Ascending aorta (tissue), 2 donors: ENCODE results near the gene PHF5A. TPM values are rescaled to one million over a fixed set of nuclear protein-coding genes. Genes with fewer than 3 reads are reported as not detected.
"Not testable (repeated sequence)": the region's sequence is repeated elsewhere in the genome, so short reads cannot be mapped to it uniquely, and the experiment has no call there.

Source experiments
- DNase-seq, 2 donors: peaks; one replicate each; pipeline ENCODE4 v3.0.0-alpha.2; 2019; ENCODE audit warnings: low spot score in 2 of 2
- H3K27ac ChIP-seq, 2 donors: fragments of 200-600 bp; sonication (generic); one replicate each; pipeline ENCODE4 v1.5.1; 2016 to 2017; ENCODE audit warnings: mild to moderate bottlenecking in 1 of 2
- H3K27me3 ChIP-seq: fragments of 200-600 bp; sonication (generic); one replicate; pipeline ENCODE4 v1.5.1; 2017
- H3K36me3 ChIP-seq, 2 donors: fragments of 200-600 bp; sonication (generic); one replicate each; pipeline ENCODE4 v1.5.1; 2016
- H3K4me1 ChIP-seq, 2 donors: fragments of 200-600 bp; sonication (generic); one replicate each; pipeline ENCODE4 v1.5.1; 2016 to 2017; ENCODE audit warnings: mild to moderate bottlenecking in 1 of 2
- H3K4me3 ChIP-seq, 2 donors: fragments of 200-600 bp; sonication (generic); one replicate each; pipeline ENCODE4 v1.5.1; 2016 to 2017; ENCODE audit warnings: mild to moderate bottlenecking in 1 of 2
- H3K9me3 ChIP-seq, 2 donors: fragments of 200-600 bp; sonication (generic); one replicate each; pipeline ENCODE4 v1.5.1; 2016
- intact Hi-C: fragments of 100-400 bp; cut with DNase I; formaldehyde crosslinking; loops from one replicate; pipeline ENCODE4 v1.15.1; 2023
- total RNA-seq: library from RNA; depleted of rRNA; stranded (reverse); fragments of >200 nt; gene quantifications from one replicate; pipeline ENCODE4 v1.1.0, GENCODE V29; 2016
- TF ChIP-seq, protein P1 (sequence below), 3 experiments: fragments of 200-600 bp in 2 of 3; fragments of 450-650 bp in 1 of 3; sonication (generic) in 2 of 3; IDR thresholded peaks; one replicate each; pipeline ENCODE4 v1.5.1; 2016 to 2019; ENCODE audit warnings: antibody characterized with exemption in 3 of 3, mild to moderate bottlenecking in 1 of 3, moderate library complexity in 1 of 3

Gene PHF5A
- total RNA-seq, 1 donor from 2014 or later, result 4.8 TPM

DNA sequence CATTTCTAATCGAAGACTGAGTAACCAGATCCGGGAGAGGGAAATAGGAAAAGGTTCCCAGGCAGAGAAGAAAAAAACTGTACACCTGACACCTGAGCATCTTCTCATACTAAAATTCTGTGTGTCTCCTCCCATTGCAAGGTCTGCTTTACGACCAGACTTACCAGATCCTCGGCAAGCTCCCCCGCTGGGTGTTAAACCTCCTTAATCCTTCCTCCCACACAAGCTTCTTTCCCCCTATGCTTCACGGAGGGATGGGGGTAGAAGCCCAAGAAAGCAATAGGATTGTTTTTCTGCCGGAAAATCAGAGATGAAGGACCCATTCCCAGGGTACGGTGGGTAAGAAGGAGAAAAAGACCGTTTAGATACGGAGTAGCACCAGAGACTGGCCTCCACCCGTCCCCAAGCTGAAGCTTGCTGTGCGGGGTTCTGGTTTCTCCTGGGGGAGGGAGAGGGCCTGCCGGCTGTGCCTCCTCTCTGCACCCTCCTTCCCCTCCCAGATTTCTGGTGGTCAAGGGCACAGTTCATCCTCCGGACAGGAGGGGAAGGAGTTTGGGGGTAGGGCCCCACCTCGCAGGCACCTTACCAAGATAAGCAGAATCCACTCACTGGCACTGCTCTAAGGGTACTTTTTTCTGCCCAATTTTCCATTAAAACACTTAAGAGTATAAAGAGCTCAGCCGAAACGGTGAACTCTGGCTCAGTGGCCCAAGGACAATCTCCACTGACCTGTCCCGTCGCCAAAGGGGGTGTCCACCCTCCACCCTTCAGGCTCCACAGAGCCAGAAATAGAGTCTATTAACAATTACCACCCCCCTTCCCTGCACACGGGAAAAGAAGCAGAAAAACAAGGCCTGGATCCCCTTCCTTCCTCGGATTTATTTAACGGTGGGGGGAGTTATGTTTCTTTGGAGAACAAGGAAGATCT, 23.1 kb downstream of the PHF5A start:
- DNase-seq, result no peak
- H3K9me3 ChIP-seq, result no peaks in the 10 kb centered on the region
- intact Hi-C loops, result loop anchor here (1.0 to 5.0 kb wide), 3 partner anchors 37 to 71 kb away; no protein-coding TSS in a partner anchor

GRCh38 chr22:41444360-41445128, 23.9 kb downstream of the PHF5A start:
- TF ChIP-seq, protein P1, sequence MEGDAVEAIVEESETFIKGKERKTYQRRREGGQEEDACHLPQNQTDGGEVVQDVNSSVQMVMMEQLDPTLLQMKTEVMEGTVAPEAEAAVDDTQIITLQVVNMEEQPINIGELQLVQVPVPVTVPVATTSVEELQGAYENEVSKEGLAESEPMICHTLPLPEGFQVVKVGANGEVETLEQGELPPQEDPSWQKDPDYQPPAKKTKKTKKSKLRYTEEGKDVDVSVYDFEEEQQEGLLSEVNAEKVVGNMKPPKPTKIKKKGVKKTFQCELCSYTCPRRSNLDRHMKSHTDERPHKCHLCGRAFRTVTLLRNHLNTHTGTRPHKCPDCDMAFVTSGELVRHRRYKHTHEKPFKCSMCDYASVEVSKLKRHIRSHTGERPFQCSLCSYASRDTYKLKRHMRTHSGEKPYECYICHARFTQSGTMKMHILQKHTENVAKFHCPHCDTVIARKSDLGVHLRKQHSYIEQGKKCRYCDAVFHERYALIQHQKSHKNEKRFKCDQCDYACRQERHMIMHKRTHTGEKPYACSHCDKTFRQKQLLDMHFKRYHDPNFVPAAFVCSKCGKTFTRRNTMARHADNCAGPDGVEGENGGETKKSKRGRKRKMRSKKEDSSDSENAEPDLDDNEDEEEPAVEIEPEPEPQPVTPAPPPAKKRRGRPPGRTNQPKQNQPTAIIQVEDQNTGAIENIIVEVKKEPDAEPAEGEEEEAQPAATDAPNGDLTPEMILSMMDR (IDR thresholded peaks at IDR 0.05), result no peak
- Histone ChIP-seq H3K4me1 (peaks cover 13 to 22% of the 10 kb centered on the region in 2 donors), H3K4me3 (peak overlapping the region; percentile 94 to 98), H3K27me3 (no peaks in the 10 kb centered on the region), H3K27ac (peak overlapping the region; percentile 99 to 100), H3K9me3 (no peaks in the 10 kb centered on the region), H3K36me3 (peaks cover 19 to 20% of the 10 kb centered on the region in 2 donors)
- peak; percentile 77 to 95 for DNase-seq
- intact Hi-C loops, result loop anchor here (1.0 to 5.0 kb wide), 3 partner anchors 26 to 72 kb away; no protein-coding TSS in a partner anchor

More for the DNA sequence above, 23.1 kb downstream of the PHF5A start:
- H3K27me3 ChIP-seq, result no peaks in the 10 kb centered on the region
- TF ChIP-seq, protein P1 (IDR thresholded peaks at IDR 0.05), result no peak
- H3K36me3 ChIP-seq, result peaks cover 15 to 16% of the 10 kb centered on the region in 2 donors
- peaks cover 13 to 19% of the 10 kb centered on the region in 2 donors for H3K4me1 ChIP-seq
- peak overlapping the region; percentile 94 to 98 for H3K4me3 ChIP-seq
- H3K27ac ChIP-seq, result peak overlapping the region; percentile 99 to 100

- Histone ChIP-seq H3K36me3 (peaks cover 23 to 30% of the 10 kb centered on the region in 2 donors), H3K9me3 (no peaks in the 10 kb centered on the region), H3K27me3 (no peaks in the 10 kb centered on the region), H3K4me3 (peak overlapping the region in 1 of 2 donors; percentile 35), H3K4me1 (peaks cover 19 to 25% of the 10 kb centered on the region in 2 donors), H3K27ac (no peak overlapping the region)
- DNase-seq, result no peak
- TF ChIP-seq, protein P1 (IDR thresholded peaks at IDR 0.05), result no peak
- intact Hi-C loops, result no loop called here
Measured at GRCh38 chr22:41442240-41442792, 26.2 kb downstream of the PHF5A start.

DNA sequence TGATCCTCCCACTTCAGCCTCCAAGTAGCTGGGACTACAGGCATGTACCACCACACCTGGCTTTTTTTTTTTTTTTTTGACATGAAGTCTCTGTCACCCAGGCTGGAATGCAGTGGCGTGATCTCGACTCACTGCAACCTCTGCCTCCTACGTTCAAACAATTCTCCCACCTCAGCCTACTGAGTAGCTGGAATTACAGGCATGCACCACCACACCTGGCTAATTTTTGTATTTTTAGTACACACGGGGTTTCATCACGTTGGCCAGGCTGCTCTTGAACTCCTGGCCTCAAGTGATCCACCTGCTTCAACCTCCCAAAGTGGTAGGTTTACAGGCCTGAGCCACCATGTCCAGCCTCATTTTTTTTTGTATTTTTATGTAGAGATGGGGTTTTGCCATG, 28.0 kb downstream of the PHF5A start:
- H3K27ac ChIP-seq, result not testable (repeated sequence)
- peaks cover 40 to 48% of the 10 kb centered on the region in 2 donors for H3K36me3 ChIP-seq

GRCh38 chr22:41437198-41437597, 31.3 kb downstream of the PHF5A start:
- intact Hi-C loops, result no loop called here
- Histone ChIP-seq H3K4me1 (peaks cover 8 to 27% of the 10 kb centered on the region in 2 donors), H3K9me3 (no peaks in the 10 kb centered on the region), H3K4me3 (no peak overlapping the region), H3K27ac (peak overlapping the region in 1 of 2 donors; percentile 14), H3K27me3 (no peaks in the 10 kb centered on the region), H3K36me3 (peaks cover 56 to 66% of the 10 kb centered on the region in 2 donors)
- DNase-seq, result no peak
- TF ChIP-seq, protein P1 (IDR thresholded peaks at IDR 0.05), result no peak

More for the DNA sequence above, 28.0 kb downstream of the PHF5A start:
- DNase-seq, intact Hi-C loops, H3K9me3 ChIP-seq, H3K4me3 ChIP-seq, H3K27me3 ChIP-seq: not testable (repeated sequence)
- H3K4me1 ChIP-seq, result peaks cover 15 to 29% of the 10 kb centered on the region in 2 donors
